OCI-LY1 (cell line): Measurements from ENCODE around the gene CNNM3.

Experiments used
- CTCF ChIP-seq: fragments of 200-600 bp; sonication (generic), shearing (Covaris generic); IDR thresholded peaks from 2 replicates; pipeline ENCODE4 v1.5.1; 2017; ENCODE audit warnings: mild to moderate bottlenecking, antibody characterized with exemption, low read length, moderate library complexity, mixed read lengths
- EZH2 ChIP-seq: fragments of 200-600 bp; sonication (generic), shearing (Covaris generic); IDR thresholded peaks from 2 replicates; pipeline ENCODE4 v1.8.0; 2017; ENCODE audit warnings: borderline replicate concordance, mixed run types, mild to moderate bottlenecking, antibody characterized with exemption, low read length, moderate library complexity, mixed read lengths

- TF ChIP-seq EZH2 (no peak), CTCF (no peak)
Observed at GRCh38 chr2:96799623-96799935, 16.5 kb upstream of the CNNM3 start.
